ENCODE data around the gene PKMYT1. TPM values are rescaled to one million over a fixed set of nuclear protein-coding genes. Genes with fewer than 3 reads are reported as not detected.

PKMYT1 gene
- total RNA-seq, result 2.5 and 3.6 TPM in 2 replicates

DNA sequence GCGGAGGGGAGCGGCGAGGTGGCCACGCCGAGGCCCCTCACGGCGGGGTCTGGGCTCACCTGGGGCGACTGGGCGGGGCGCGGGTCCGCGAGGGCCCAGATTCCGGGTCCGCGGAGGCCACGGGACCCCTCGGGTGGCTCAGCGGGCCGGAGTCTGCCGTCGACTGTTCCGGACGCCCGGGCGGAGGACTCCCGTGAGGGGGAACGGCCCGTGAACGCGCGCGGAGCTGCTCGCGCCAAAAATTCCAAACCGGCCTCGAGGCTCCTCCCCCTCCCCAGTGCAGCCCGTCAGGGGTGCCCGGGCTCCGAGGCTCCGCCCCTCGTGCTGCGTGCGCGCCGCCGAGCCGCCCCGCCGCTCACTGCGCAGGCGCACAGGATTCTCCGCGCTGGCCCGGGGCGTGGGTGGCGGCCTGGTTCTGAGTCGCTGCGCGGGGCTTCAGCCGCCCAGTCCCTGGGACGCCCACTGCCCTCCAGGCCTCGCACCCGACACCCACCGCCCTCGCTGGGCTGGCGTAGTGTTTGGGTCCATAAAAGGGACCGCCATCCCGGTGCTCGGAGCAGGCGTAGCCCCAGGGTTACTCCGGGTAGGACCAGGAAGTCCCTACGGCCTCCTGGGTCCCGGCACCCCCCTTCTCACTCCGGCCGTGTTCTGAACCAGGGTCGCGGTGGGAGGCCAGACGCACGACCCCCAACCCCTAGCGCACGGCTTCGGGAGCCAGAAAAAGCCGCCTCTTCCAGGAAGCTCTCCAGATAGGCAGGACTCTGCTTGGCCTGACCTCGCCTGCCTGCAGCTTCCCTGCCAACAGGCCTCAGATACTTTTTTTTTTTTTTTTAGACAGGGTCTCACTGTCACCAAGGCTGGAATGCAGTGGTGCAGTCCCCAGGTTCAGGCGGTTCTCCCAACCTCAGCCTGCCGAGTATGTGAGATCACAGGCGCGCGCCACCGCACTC lies at the start of gene PKMYT1:
TSS of gene PKMYT1 (minus strand) at position 220 of the 950 bp plus-strand sequence. CDS start 789 bp downstream, outside the sequence.
- DNase-seq (ENCODE audit: low read depth in 2 of 2), result peak; percentile 52 to 85

DNA sequence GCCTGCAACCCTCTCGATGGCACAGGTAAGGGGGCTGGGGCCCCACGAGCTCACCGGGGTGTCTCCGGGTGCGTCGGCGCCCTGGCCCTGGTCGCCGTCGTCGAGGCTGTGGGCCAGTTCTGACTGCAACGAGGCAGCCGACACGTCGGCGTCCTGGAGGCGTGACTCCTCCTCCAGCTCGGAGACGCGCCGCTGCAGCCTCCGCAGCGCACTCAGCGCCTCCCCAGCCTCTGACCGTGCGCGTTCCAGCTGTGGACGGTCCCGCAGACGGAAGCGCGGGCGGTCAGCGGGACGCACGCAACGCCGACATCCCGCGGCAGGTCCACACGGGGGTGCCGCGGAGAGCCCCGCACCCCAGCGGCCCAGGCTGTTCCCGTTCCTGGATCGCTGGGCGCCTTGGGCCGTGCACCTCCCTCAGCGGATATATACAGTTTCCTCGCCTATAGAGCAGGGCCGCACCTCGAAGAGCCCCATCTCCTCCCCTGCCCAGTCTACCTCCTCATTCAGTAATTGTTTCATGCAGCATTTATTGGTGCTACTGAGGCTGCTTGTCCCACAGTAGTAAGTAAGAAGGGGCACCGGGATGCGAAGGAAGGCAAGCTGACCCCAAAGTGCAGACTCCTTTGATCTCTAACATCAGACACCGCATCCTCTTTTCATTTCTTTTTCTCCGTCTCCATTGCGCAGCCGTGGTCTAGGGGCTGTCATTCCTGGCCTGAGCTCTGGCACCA lies 49.4 kb upstream of the PKMYT1 start:
- DNase-seq (ENCODE audit: low read depth in 2 of 2), result no peak

DNA sequence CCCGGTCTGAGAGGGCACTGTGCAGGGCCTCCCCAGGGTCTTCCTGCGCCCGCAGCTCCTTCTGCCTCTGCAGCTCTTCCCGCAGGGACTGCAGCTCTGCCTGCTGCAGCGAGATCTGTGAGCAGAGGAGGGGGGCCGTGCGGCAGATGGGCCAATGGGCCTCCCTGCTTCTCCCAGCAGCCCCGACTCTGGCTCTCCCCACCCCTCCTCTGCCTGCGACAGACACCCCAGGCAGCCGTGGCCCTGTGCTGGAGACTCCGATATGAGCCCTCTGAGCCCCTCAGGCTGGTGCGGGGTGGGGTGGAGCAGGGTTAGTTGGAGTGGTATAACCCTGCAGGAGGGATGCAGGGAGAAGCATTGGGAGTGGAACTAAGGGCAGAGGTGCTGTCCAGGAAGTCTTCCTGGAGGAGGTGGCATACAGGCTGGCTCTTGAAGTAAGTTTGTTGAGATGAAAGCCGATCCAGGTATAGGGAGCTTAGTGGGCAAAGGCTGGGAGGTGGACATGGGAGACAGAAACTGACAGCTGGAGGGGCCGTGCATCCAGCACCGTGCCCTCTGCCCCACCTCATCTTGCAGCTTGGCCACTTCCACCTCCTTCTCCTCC lies 48.6 kb upstream of the PKMYT1 start:
- no peak for DNase-seq (ENCODE audit: low read depth in 2 of 2)

DNA sequence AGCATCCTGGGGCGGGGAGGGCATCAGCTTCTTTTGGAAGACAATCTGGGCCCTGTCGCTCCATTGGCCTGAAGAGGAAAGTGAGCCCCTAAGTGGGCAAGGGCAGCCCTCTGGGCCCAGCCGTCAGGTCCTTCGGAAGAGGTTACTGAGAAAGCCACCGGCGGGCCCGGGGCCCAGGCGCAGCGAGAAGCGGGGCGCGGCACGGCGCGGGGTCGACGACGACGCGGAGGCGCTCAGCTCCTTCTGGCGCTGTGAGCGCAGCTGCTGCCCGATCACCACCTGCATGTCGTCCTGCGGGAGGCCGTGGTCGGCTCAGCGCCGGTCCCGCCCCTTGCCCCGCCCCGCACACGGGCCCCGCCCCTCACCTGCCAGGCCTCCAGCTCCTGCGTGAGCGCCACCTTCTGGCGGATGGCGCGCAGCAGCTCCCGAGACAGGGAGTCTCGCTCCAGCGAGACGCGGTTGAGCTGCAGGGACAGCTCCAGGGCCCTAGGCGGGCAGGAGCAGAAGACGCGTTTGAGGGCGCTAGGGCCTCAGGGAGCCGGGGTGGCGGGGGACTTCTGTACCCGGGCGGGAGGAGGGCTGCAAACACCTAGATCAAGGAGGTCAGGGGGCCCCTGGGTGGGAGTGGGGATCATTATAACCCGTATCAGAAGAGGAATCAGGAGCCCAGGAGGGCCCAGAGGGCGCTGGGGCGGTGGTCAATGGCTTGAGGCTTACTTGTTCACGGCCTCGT lies 47.9 kb upstream of the PKMYT1 start:
- DNase-seq (ENCODE audit: low read depth in 2 of 2), result peak; percentile 43 to 80

DNA sequence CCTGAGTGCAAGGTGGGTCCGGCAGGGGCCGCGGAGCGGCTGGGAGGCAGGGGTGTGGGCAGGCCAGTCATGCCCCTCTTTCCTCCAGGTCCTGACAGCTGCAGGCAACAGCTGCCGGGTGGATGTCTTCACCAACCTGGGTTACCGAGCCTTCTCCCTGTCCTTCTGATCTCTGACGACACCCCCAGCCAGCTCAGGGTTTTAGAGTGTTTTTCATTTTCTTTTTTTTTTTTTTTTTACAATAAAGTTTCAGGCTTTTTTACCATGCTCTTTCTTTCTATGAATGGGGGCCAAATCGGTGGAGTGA lies 47.2 kb upstream of the PKMYT1 start:
- DNase-seq (ENCODE audit: low read depth in 2 of 2), result no peak

DNA sequence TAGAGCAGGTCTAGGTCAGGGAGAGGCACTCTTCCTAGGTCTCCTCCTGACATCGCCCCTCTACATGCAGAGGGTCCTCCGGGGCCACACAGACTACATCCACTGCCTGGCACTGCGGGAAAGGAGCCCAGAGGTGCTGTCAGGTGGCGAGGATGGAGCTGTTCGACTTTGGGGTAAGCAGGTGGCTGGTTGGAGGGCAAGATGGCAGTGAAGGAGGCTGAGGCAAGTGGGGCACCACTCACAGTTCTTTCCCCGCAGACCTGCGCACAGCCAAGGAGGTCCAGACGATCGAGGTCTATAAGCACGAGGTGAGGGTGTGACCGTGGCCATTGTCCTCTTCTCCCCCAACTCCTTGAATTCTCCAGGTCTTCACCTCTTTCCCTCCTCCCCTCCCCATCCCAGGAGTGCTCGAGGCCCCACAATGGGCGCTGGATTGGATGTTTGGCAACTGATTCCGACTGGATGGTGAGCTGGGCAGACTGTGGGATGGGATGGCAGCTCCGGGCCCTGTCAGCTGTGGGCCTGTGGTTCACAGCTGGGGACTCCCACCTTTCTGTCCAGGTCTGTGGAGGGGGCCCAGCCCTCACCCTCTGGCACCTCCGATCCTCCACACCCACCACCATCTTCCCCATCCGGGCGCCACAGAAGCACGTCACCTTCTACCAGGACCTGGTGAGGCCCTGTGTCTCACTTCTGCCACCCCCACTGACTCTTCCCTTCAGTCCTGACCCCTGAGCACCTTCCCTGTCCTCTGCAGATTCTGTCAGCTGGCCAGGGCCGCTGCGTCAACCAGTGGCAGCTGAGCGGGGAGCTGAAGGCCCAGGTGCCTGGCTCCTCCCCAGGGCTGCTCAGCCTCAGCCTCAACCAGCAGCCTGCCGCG lies 46.6 kb upstream of the PKMYT1 start:
- no peak for DNase-seq (ENCODE audit: low read depth in 2 of 2)

DNA sequence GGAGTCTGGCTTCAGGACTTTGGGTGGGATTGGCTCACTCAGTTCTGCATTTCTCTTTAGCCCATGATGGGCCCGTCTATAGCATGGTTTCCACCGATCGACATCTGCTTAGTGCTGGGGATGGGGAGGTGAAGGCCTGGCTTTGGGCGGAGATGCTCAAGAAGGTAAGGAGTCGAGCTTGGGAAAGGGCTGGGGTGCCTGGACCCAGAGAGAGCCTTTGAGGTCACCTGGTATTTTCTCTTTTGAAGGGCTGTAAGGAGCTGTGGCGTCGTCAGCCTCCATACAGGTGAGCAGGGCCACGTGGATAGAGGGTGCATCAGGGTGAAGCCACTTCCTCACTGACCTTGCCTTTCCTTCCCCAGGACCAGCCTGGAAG lies 45.7 kb upstream of the PKMYT1 start:
- DNase-seq (ENCODE audit: low read depth in 2 of 2), result no peak

DNA sequence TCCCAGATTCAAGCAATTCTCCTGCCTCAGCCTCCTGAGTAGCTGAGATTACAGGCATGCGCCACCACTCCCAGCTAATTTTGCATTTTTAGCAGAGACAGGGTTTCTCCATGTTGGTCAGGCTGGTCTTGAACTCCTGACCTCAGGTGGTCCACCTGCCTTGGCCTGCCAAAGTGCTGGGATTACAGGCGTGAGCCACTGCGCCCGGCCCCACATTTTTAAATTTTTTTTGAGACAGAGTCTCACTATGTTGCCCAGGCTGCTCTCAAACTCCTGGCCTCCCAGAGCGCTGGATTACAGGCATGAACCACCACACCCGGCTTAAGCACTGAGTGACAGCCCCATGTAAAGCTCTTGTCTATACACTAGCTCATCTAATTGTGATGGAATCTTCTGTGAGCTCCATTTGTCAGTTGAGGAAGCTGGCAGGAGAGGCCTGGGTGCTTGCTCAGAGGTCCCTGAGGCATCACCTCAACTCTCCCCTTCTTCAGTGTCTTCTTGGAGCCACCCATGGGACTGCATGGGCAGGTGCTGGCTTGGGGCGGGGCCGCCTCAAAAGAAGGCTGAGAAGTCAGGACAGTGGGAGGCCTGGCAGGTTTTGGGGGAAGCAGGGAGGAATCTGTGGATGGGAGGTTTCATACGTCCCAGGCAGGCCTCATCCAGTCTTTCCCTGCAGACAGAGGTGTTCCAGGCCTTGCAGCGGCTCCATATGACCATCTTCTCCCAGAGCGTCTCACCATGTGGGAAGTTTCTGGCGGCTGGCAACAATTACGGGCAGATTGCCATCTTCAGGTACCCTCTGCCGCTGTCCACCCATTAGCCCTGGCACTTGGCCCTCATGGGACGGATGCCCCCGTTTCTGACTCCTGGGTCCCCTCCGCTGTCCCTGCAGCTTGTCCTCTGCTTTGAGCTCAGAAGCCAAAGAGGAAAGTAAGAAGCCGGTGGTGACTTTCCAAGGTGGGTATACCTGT lies 45.1 kb upstream of the PKMYT1 start:
- DNase-seq (ENCODE audit: low read depth in 2 of 2), result no peak

DNA sequence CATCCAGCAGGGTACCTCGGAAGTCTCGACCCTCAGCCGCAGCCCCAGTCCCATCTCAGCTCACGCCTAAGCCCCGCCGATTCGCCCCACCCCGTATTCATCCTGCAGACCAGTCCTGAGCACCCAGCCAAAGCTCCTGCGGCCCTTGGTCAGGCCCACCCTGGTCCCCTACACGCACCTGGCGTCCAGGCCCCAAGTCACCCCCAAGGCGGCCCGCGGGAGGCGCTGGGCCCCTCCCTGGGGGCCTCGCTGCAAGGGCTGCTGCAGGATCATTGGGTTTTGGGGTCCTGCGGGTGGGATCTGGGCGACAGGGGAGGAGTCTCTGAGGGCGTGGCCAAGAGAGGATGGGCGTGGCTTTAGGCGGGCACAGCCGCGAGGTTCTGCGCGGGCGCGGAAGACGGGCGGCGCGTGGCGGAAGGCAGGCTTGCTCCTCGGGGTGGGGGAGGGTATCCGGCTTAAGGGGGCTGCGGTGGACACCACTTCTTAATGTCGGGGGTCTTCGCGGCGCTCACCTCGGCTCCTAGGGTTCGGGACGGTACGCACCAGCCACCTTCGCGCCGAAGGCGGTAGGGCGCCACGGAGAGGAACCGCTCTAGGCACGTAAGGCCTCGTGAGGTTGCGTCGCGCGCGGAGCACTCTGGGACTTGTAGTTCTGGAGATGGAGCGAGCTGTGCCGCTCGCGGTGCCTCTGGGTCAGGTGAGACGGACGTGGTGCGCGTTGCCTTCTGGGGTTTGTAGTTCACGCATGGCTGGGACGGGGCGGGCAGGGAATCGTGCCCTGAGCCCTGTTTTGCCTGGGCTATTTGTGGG lies 43.6 kb upstream of the PKMYT1 start, which contains the start of the genes HCFC1R1 and THOC6:
TSS of gene HCFC1R1 (minus strand) at position 274 of the 810 bp plus-strand sequence. CDS start at position 273, 1 bp downstream.
TSS of gene THOC6 (plus strand) at position 367 of the 810 bp plus-strand sequence. CDS start at position 659, 292 bp downstream.
- peak; percentile 97 to 99 for DNase-seq (ENCODE audit: low read depth in 2 of 2)

DNA sequence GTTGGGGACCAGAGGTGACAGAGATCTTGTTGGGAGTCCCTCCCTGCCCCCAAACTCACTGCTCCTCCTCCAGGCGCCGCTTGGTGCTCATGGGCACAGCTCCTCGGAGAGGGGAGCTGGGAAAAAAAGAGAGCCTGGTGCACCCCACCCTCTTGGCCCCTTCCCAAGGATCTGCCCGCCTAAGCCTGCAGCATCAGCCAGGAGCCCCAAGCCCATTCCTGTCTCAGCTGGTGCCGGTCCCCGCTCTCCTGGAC lies 43.1 kb upstream of the PKMYT1 start:
- DNase-seq (ENCODE audit: low read depth in 2 of 2), result no peak

DNA sequence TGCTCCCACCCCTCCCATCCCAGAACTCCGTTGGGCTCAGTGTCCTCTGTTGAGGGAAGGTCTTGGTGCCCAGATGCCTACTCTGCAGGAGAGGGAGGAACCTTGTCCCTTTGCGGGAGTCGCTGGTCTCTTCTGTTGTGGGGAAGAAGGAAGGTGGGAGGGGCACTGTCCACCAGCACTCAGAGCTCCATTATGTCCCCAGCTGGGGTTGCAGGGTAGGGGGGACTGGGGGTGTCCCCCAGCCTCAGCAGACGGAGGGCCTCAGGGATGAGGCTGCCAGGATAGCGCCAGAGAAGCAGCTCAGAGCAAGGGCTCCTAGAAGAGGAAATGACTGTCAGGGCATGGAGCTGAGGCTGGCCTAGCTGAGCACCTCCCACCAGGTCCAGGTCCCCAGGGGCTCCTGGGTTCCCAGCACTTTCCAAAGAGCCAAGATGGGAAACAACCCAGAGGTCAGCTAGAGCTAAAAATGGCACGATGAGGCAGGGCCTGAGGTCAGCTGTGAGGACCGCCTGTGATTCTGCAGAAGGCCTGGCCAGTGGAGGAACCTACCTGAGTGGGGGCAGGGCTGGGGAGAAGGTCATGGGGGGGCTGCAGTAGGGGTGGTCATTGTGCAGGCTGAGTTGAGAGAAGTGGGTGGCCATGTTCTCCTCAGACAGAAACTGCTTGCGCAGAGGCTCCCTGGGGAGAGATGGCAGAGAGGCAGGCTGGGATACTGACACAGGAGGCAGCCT lies 42.6 kb upstream of the PKMYT1 start:
- DNase-seq (ENCODE audit: low read depth in 2 of 2), result peak in 1 of 2 donors; percentile 22

DNA sequence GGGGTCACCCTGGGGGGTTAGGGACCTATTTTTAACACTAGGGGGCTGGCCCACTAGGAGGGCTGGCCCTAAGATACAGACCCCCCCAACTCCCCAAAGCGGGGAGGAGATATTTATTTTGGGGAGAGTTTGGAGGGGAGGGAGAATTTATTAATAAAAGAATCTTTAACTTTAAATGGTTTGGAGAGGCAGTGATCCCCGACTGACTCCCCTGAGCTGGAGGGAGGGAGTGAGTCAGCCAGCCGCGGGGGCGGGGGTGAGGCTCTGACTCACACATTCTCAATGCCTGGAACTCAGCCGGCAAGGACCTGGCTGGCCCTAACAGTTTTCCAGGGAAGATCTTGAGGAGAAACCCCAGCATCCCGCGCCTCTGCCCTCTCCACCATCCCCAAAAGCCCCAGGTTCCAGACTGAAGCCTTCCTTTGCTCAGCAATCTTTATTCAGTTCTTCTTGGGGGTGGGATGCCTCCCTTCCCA lies 42.0 kb upstream of the PKMYT1 start:
- DNase-seq (ENCODE audit: low read depth in 2 of 2), result peak; percentile 45 to 92

DNA sequence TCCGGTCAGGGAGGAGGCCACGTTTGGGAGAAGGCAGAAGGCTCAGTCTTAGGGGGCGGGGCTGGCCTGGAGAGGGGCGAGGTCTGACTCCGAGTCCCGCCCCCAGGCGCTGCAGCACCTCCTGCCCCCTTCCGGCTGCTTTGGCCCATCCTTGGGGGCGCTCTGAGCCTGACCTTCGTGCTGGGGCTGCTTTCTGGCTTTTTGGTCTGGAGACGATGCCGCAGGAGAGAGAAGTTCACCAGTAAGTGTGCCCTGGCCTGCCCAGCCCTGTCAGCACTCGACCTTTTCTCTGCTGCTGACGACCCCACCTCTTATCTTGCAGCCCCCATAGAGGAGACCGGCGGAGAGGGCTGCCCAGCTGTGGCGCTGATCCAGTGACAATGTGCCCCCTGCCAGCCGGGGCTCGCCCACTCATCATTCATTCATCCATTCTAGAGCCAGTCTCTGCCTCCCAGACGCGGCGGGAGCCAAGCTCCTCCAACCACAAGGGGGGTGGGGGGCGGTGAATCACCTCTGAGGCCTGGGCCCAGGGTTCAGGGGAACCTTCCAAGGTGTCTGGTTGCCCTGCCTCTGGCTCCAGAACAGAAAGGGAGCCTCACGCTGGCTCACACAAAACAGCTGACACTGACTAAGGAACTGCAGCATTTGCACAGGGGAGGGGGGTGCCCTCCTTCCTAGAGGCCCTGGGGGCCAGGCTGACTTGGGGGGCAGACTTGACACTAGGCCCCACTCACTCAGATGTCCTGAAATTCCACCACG lies 41.4 kb upstream of the PKMYT1 start:
- DNase-seq (ENCODE audit: low read depth in 2 of 2), result peak in 1 of 2 donors; percentile 67

DNA sequence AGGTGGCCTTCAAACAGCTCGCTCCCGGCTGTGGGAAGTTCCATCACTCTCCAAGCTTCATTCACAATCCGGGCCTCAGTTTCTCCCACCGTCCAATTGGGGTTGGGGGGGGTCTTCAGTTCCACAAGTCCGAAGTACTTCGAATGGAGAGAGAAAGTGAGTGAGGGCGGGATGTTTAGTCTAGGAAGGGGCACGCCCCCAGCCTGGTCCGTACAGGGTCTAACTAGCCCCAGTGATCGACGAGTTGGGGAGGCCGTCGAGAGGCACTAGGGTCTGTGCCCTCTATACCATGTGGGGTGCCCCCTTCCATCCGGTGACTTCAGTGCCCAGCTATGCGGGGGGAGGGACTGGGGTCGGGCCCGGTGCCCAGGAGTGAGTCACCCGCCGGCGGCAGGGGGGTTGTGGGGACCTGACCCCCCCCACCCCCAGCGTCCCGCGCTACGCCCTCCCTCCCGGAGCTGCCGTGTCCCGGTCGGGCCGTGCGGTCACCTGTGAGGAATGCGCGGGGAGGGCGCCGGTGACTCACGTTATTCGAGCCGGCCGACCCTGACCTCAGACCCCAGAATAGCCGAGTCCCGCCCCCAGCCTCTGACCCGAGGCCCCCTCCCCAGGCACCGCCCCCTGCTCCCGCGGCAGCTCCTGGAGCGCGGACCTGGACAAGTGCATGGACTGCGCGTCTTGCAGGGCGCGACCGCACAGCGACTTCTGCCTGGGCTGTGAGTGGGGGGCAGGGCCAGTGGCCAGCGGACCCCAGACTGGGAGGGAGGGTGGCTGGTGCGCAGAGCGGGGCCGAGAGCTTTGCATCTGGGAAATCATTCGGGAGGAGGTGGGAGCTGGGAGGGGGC lies 40.6 kb upstream of the PKMYT1 start:
- peak; percentile 40 to 92 for DNase-seq (ENCODE audit: low read depth in 2 of 2)

DNA sequence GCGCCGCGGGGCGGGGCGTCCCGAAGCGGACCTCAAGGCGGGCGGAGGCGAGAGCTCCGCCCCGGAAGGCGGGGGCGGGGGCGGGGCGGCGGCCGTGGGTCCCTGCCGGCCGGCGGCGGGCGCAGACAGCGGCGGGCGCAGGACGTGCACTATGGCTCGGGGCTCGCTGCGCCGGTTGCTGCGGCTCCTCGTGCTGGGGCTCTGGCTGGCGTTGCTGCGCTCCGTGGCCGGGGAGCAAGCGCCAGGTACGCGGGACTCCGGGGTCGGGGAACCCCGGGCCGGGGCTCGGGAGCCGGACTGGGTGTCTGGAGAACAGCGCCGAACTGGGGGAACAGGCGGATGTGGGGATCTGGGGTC lies 40.0 kb upstream of the PKMYT1 start, which contains the start of gene TNFRSF12A:
TSS of gene TNFRSF12A (plus strand) at position 122 of the 357 bp plus-strand sequence. CDS start at position 152, 30 bp downstream.
- DNase-seq (ENCODE audit: low read depth in 2 of 2), result peak in 1 of 2 donors; percentile 81
